ENCODE data around the gene UACA.
"Not testable (repeated sequence)": the region's sequence is repeated elsewhere in the genome, so short reads cannot be mapped to it uniquely, and the experiment has no call there.

Gene UACA

DNA sequence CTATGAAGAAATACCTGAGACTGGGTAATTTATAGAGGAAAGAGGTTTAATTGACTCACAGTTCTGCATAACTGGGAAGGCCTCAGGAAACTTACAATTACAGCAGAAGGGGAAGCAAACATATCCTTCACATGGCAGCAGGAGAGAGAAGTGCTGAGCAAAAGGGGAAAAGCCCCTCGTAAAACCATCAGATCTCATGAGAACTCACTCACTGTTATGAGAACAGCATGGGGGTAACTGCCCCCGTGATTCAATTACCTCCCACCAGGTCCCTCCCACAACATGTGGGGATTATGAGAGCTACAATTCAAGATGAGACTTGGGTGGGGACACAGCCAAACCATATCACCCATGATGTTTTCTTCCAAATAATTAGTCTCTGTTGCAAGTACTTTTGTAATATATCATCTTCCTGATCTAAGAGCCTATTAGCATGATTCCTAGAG, 147.0 kb downstream of the UACA start:
- not testable (repeated sequence) for DNase-seq

DNA sequence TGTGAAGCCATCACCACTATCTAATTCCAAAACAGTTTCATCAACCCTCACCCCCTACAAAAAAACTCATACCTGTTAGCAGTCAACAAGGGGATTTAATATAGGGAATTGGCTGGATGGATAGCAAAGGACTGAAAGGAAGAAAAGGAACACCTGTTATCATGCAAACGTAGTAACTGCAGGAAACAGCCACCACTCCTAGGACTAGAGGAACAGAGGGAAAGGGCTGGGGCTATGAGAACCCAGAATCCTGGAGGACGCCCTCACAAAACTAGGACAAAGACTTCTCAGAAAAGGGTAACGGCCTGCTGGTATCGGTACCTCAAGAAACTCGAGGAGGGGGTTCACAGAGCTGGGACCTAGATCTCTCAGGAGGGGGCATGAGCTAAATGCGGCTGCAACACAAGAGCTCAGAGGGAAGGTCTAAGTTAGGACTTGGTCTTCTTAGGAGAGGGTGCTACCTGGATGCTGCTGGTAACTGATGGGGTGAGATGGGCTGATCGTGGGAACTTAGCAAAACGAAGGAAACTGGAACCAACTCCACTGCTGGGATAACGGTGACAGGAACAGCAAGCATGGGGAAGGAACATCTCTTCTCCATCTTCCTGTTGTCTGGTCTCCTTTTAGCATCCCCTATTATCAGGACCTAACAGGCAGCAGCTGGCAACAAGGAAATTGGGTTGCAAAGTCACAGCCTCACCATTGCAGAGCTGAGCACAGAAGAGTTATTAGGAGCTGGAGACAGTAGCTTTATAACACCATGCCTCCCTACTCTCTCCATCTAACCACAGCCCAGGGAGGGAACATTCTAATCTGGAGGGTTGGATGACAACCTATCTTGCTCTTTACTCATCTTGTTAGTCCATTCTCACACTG, 147.7 kb downstream of the UACA start:
- DNase-seq = no peak

DNA sequence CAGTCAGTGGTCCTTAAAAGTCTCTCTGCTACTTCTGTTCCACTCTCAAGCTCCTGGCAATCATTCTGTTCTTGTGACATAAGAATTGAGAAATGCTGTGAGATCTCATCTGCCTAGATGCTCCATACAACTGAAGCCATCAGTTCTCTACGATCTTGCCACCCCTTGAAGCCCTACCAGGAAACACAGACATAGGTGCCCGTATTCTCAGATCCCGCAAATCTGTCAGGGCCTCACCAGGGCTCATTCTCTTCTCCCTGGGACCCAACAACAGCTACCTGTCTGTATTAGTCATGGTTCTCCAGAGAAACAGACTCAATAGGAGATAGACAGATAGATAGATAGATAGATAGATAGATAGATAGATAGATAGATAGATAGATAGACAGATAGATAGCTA, 149.1 kb downstream of the UACA start:
- no peak for DNase-seq

DNA sequence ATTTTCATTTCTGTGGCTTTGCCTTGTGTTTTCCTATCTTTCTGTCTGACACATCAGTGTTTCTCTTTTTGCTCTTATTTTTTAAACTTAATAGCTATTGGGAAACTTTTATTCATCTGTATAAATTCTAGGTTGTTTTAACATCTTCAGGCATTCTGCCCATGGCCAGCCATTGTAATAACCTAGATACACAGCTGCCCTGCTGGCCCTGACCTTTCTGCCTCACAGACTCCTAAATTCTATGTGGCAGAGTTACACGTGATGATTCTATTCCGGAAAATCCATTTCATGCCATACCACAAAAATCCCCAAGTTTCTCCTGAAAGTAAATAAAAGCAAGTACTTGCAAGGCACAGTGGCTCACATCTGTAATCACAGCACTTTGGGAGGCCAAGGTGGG, 150.1 kb downstream of the UACA start:
- no peak for DNase-seq

DNA sequence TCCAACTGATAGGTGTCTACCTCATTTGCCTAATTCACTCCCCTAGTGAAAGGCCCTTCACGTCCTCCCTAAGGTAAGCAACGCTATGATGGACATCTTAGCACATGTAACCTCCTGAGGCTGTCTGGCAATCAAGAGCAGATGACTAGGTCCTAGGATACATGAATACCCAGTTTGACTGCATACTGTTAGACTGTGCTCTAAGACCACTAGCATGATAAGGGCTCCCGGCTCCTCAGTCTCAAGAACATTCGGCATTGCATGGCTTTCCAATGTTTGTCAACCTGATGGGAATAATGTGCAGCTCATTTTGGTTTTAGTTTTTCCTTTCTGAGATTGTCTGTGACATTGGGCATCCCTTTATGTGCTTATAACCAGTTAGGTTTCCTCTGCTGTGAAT, 152.1 kb downstream of the UACA start:
- DNase-seq = no peak

DNA sequence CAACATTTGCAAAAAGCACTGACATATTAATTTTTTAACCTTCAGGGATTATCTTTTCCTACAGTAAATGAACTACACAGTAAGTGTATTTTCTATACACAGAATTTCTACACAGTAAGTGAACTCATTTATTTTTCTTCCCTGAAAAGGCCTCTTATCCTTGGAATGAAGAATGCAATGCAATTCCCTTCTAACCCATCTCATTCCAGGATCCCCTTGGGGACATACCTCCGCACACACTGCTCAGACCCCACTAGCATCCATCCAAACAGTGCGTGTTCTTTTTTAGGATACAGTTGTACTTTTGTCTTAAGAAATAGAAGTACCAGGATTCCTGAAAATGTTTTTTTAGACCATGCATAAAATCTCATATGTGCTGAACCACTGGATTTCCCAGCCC, 152.8 kb downstream of the UACA start:
- no peak for DNase-seq

DNA sequence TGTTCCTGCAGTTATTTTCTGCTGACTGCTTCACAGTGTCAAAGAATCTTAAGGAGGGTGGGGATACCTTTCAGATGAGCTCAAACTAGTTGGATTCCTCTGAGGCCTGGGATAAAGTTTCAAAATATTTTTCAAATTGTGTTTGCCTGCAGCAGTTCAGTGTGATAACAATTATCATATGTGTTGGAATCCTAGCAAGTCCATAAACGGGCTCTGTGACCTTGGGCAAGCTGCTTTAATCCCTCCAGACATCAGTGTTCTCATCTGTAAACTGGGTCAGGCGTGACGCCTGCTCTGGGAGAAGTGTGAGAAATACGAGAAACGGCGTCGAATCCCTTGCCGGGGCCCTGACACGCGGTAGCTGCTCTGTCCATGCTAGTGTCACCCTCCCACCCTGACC, 153.5 kb downstream of the UACA start:
- DNase-seq = no peak

DNA sequence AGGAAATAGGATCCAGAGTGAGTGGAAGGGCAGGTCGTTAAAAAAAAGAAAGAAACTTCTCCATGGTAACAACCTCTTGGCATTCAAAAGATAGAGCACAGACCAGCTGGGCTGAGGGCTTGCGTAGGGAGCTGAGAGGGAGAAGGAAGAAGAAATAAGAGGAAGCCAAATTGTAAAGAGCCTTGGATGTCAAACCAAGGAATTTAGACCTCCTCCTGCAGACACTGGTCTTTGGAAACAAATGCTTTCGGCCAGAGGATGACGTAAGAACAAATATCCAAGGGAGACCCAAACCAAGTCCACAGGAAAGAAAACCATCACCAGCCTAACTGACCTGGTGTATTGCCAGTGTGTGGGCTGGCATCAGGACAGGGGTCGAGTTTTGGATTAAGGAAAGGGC, 155.2 kb downstream of the UACA start:
- no peak for DNase-seq

DNA sequence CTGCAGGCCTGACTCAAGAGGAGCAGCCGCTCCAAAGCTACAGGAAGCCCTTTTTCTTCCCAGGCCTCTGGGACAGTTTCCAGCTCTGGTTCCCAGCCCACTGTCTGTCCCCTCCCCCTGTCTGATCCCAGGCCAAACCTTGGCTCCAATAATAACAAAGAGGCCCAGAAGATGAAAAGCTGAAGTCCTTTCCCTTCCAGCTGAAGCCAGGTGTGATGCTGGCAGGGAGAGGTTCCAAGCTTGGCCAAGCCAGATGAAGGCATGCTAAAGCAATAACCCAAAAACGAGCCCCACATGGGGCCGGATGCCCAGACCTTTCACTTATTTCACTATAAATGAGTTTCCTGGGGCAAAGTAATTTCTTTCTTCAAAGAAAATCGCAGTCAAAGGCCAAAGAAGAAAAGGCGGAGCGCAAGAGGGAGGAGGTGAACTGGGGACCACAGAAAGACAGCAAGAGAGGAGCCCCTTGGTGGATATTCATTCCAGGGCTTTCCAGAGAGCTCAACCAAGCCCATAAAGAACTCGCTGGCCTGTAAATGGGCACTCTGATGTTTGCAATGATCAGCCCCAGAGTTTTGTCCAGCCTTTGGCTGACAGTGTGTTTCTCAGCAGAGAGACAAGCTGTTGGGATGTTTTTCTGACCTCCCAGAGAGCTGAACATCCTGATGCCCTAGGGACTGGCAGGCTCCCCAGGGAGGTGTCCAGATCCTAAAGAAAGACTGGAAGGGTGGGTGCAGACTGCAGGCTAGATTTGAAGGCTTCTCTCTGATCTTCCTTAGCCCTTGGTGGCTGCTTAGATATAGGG, 157.6 kb downstream of the UACA start:
- DNase-seq = no peak

DNA sequence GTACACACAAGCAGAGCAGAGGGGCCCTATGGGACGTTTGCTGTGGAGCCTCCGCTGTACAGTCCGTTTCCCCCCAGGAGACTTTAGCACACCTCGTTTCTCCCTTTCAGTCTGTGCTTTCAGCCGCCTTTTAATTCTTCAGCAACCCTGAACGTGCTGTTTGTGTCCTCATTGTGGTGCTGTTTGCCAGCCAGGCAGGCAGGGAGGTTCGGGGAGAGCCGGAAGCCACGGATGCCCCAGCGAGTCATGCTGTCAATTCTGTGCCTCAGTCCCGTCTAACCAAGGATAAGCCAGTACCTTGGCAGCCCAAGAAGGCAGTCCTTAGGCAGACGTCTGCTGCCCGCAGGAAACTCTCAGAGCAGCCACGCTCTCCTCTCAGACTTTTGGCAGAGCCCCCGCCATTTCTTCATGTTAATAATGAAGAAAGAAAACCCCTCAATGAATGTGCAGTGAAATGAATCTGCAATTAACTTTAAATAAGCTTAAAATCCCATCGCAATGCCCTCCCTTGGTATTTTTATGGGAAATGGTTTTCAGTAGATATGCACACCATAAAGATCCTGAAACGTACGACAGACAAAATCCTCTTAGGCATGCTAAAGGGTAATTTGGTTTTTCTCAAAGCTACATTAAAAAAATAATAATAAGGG, 158.6 kb downstream of the UACA start:
- no peak for DNase-seq
